DND-41 (cell line): ENCODE results near the gene HTT.

ENCODE experiments used
- ATAC-seq: fragments of 200-7000 bp; cut with Tn5 transposase; 3 replicates; pipeline ENCODE4 v1.9.1; 2021; ENCODE audit warnings: low read depth; ENCODE audit not compliant: insufficient read depth
- DNase-seq: peaks from one replicate; pipeline ENCODE4 v3.0.0-alpha.2; 2020
- H2AFZ ChIP-seq: 2 replicates; pipeline ENCODE4 v1.6.0; 2012; ENCODE audit warnings: low read depth, low read length
- H3K27ac ChIP-seq: 2 replicates; pipeline ENCODE4 v1.5.1; 2012; ENCODE audit warnings: low read length, inconsistent platforms
- H3K27me3 ChIP-seq: fragments of 200-600 bp; sonication (generic); 2 replicates; pipeline ENCODE4 v1.6.0; 2012; ENCODE audit warnings: low read length, mild to moderate bottlenecking, inconsistent platforms; ENCODE audit not compliant: insufficient read depth, poor library complexity
- H3K36me3 ChIP-seq: 2 replicates; pipeline ENCODE4 v1.5.1; 2012; ENCODE audit warnings: low read length, inconsistent platforms; ENCODE audit not compliant: insufficient read depth
- H3K4me1 ChIP-seq: 2 replicates; pipeline ENCODE4 v1.5.1; 2012; ENCODE audit warnings: mild to moderate bottlenecking, low read length; ENCODE audit not compliant: insufficient read depth
- H3K4me2 ChIP-seq: 2 replicates; pipeline ENCODE4 v1.6.0; 2012; ENCODE audit warnings: mild to moderate bottlenecking, moderate library complexity, low read length, inconsistent platforms; ENCODE audit not compliant: insufficient read depth
- H3K4me3 ChIP-seq, 2 experiments: fragments of 200-600 bp in 1 of 2; shearing (Covaris generic) in 1 of 2; 2 replicates each; pipeline ENCODE4 v1.5.1; 2012 to 2016; ENCODE audit warnings: inconsistent platforms in 2 of 2, low read length in 2 of 2, mild to moderate bottlenecking in 2 of 2, low read depth in 1 of 2, moderate library complexity in 1 of 2
- H3K79me2 ChIP-seq: 2 replicates; pipeline ENCODE4 v1.6.0; 2012; ENCODE audit warnings: low read length, inconsistent platforms; ENCODE audit not compliant: insufficient read depth
- H3K9ac ChIP-seq: 2 replicates; pipeline ENCODE4 v1.6.0; 2012; ENCODE audit warnings: low read depth, mild to moderate bottlenecking, inconsistent platforms, low read length, moderate library complexity
- H3K9me3 ChIP-seq: 2 replicates; pipeline ENCODE4 v1.5.1; 2012; ENCODE audit warnings: low read length, moderate library complexity, mild to moderate bottlenecking, inconsistent platforms; ENCODE audit not compliant: insufficient read depth, severe bottlenecking
- H4K20me1 ChIP-seq: 2 replicates; pipeline ENCODE4 v1.6.0; 2012; ENCODE audit warnings: low read length; ENCODE audit not compliant: insufficient read depth
- CTCF ChIP-seq: IDR thresholded peaks from 2 replicates; pipeline ENCODE4 v1.5.1; 2012; ENCODE audit warnings: borderline replicate concordance, low read length, moderate library complexity, mild to moderate bottlenecking; ENCODE audit not compliant: poor library complexity, severe bottlenecking; ENCODE audit errors: extremely low read depth
- EZH2 ChIP-seq: IDR thresholded peaks from 3 replicates; pipeline ENCODE4 v1.6.1; 2012; ENCODE audit warnings: borderline replicate concordance, low read depth, mild to moderate bottlenecking, moderate library complexity, low read length, inconsistent platforms; ENCODE audit not compliant: severe bottlenecking

The HTT gene

GRCh38 chr4:3205995-3206394 lies 131.5 kb downstream of the HTT start:
- Histone ChIP-seq H2AFZ (no peak overlapping the region), H3K9me3 (no peaks in the 10 kb centered on the region), H3K27ac (no peak overlapping the region; the same call in 1 of the 2 replicates), H3K4me2 (no peak overlapping the region), H3K9ac (no peak overlapping the region), H3K4me3 (no peak overlapping the region), H4K20me1 (peaks cover 4% of the 10 kb centered on the region; the same call in 1 of the 2 replicates), H3K4me1 (peaks cover 23% of the 10 kb centered on the region), H3K27me3 (no peaks in the 10 kb centered on the region), H3K36me3 (peaks cover 58% of the 10 kb centered on the region), H3K79me2 (no peaks in the 10 kb centered on the region)
- TF ChIP-seq EZH2, result no peak
- TF ChIP-seq CTCF, result no peak
- DNase-seq (no peak), ATAC-seq (no peak)

- Histone ChIP-seq H3K27me3 (no peaks in the 10 kb centered on the region), H3K9me3 (no peaks in the 10 kb centered on the region), H4K20me1 (peaks cover 4% of the 10 kb centered on the region; the same call in 1 of the 2 replicates), H3K4me1 (peaks cover 17% of the 10 kb centered on the region), H3K4me3 (no peak overlapping the region), H3K27ac (no peak overlapping the region), H3K9ac (no peak overlapping the region), H3K79me2 (no peaks in the 10 kb centered on the region), H3K4me2 (no peak overlapping the region), H2AFZ (no peak overlapping the region), H3K36me3 (peaks cover 58% of the 10 kb centered on the region)
- DNase-seq (no peak), ATAC-seq (no peak)
- TF ChIP-seq CTCF (no peak), EZH2 (no peak)
These were observed 132.1 kb downstream of the HTT start for GRCh38 chr4:3206439-3207100.

GRCh38 chr4:3207531-3208037 lies 133.1 kb downstream of the HTT start:
- peaks cover 67% of the 10 kb centered on the region for H3K36me3 ChIP-seq

More at GRCh38 chr4:3207531-3208037, 133.1 kb downstream of the HTT start:
- Histone ChIP-seq H3K9ac (no peak overlapping the region), H3K4me3 (no peak overlapping the region), H3K79me2 (no peaks in the 10 kb centered on the region), H3K4me2 (no peak overlapping the region), H3K27ac (no peak overlapping the region), H3K9me3 (no peaks in the 10 kb centered on the region), H3K27me3 (no peaks in the 10 kb centered on the region), H3K4me1 (peaks cover 7% of the 10 kb centered on the region), H2AFZ (no peak overlapping the region), H4K20me1 (peaks cover 4% of the 10 kb centered on the region; the same call in 1 of the 2 replicates)
- no peak for ATAC-seq
- TF ChIP-seq CTCF (no peak), EZH2 (no peak)
- no peak for DNase-seq
